Aortic smooth muscle cell (primary cell): Measurements from ENCODE around the gene HMG20A. TPM values are rescaled to one million over a fixed set of nuclear protein-coding genes. Genes with fewer than 3 reads are reported as not detected.

ENCODE experiments used
- total RNA-seq: library from RNA; depleted of rRNA; stranded (reverse); fragments of >200 nt; gene quantifications from 2 replicates; pipeline ENCODE4 v1.2.3, GENCODE V29; 2014

The HMG20A gene
- total RNA-seq: 19.9 and 24.6 TPM in 2 replicates

DNA sequence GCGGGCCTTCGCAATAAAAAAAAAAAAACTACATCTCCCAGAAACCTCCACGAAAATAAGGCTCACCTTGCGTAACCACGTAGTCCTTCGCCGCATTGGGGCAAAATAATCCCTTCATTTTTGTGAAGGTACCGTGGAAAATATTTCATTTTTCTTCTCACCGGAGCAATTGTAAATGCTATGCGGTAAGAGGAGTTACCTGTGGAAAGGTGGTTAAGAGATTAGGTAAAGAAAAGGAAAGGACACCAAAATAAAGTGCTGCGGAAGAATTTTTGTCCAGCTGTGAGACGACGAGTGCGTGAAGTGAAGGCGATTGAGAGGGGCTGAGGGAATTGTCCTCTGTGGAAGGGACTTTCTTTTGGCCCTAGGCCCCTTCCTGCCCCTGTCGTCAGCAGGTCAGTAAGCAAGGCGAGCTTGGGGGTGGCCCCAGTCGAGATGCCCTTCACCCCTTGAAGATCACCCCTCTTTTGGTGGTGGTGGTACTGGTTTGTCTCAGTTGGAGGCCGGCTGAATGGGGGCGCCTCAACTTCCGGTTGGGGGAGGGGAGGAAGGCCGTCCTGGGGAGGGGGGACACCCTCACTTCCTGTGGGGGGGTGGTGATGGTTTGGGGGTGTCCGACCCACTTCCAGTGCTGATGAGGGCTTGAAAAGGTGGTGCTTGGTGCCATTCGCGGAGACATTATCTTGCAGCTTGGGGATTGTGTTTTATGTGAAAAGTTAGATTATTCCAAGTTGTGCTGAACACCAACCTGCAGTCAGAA, at the start of gene HMG20A:
HMG20A (plus strand) TSS at position 279 of the 760 bp plus-strand sequence. CDS start 37,520 bp downstream, outside the sequence.

DNA sequence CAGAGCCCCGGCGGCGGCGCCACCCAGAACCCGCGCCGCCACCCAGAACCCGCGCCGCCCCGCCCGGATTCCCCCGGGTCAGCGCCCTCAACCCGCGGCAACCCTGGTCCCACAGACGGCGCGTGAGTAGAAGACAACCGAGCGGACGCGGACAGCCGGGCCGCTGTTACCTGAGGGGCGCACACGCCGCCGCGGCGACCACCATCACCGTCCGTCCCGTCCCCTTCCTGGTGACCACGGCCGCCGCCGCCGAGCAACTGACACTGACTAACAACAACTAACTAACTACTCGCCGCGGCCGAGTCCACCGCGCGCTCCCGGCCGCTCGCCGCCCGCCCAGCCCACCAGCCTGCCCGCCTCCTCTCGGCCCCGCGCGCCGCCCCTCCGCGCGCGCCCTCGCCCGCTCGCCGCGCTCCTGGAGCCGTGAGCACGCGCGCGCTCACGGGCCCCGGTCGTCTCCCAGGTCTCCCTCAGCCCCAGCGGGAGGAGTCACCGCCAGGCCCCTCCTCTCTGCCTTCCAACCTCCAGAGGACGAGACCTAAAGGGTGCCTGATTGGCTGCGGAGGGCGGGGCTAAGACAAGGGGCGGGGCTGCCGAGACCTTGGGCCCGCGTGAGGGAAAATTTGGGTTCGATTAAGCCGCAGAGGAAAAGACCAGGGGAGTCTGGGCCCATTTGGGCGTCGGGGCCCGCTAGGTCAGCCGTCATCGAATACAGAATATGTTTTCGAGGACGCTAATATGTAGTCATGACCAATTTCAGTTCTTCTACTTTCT, 665 bp upstream of the HMG20A start, which contains the start of gene PEAK1:
PEAK1 (minus strand) TSS at position 269 of the 774 bp plus-strand sequence. CDS start 238,178 bp downstream, outside the sequence.

Other genes starting within 250 kb of the HMG20A start
- 63.0 and 78.2 TPM in 2 replicates for gene PEAK1, start 784 bp upstream of the HMG20A start, total RNA-seq
- gene LINGO1, start 212.0 kb downstream of the HMG20A start, total RNA-seq: under 0.01 TPM in 2 replicates